SK-N-MC (cell line): ENCODE measurements around the gene ZNF362.

Source experiments
- DNase-seq: peaks from one replicate; pipeline ENCODE4 v3.0.0-alpha.2; 2011; ENCODE audit warnings: low read depth, low spot score
- H3K27ac ChIP-seq: fragments of 200-600 bp; sonication (generic); 2 replicates; pipeline ENCODE4 v1.5.1; 2016; ENCODE audit warnings: mixed run types
- H3K36me3 ChIP-seq: fragments of 200-600 bp; sonication (generic); 2 replicates; pipeline ENCODE4 v1.6.1; 2017; ENCODE audit warnings: antibody characterized with exemption, low read length, mixed read lengths; ENCODE audit not compliant: insufficient read depth
- H3K4me3 ChIP-seq: fragments of 200-600 bp; sonication (generic); 2 replicates; pipeline ENCODE4 v1.5.1; 2016
- H3K9ac ChIP-seq: fragments of 200-600 bp; sonication (generic); 2 replicates; pipeline ENCODE4 v1.8.0; 2017; ENCODE audit warnings: mixed run types, mixed read lengths; ENCODE audit not compliant: insufficient read length
- H3K9me3 ChIP-seq: fragments of 200-600 bp; sonication (generic); 2 replicates; pipeline ENCODE4 v1.6.1; 2017; ENCODE audit warnings: low read depth, mild to moderate bottlenecking, antibody characterized with exemption, low read length, moderate library complexity, mixed read lengths
- EZH2 ChIP-seq: fragments of 200-600 bp; sonication (generic); IDR thresholded peaks from one replicate; pipeline ENCODE4 v1.6.1; 2017; ENCODE audit warnings: antibody characterized with exemption
- FOXP2 ChIP-seq: optimal IDR thresholded peaks from 2 replicates; pipeline ENCODE3; 2011; ENCODE audit warnings: mild to moderate bottlenecking, moderate library complexity; ENCODE audit not compliant: insufficient read depth; ENCODE audit errors: extremely low read length, control extremely low read depth
- POLR2AphosphoS5 ChIP-seq: IDR thresholded peaks from 2 replicates; pipeline ENCODE4 v1.6.1; 2012; ENCODE audit warnings: mild to moderate bottlenecking, low read depth, low read length, borderline replicate concordance

Gene ZNF362

GRCh38 chr1:33312413-33312749 lies 56.1 kb downstream of the ZNF362 start:
- Histone ChIP-seq H3K4me3 (no peak overlapping the region), H3K9ac (no peak overlapping the region), H3K27ac (no peak overlapping the region), H3K36me3 (no peaks in the 10 kb centered on the region), H3K9me3 (no peaks in the 10 kb centered on the region)
- no peak for TF ChIP-seq POLR2AphosphoS5
- no peak for TF ChIP-seq FOXP2
- DNase-seq, result no peak

GRCh38 chr1:33314416-33314815 lies 58.1 kb downstream of the ZNF362 start:
- no peak for TF ChIP-seq EZH2
- TF ChIP-seq POLR2AphosphoS5, result no peak
- TF ChIP-seq FOXP2, result no peak
- no peaks in the 10 kb centered on the region for H3K36me3 ChIP-seq
- no peak overlapping the region for H3K9ac ChIP-seq
- no peak overlapping the region for H3K4me3 ChIP-seq
- DNase-seq, result no peak
- no peaks in the 10 kb centered on the region for H3K9me3 ChIP-seq
- no peak overlapping the region for H3K27ac ChIP-seq

GRCh38 chr1:33316601-33317000 lies 60.3 kb downstream of the ZNF362 start:
- no peak overlapping the region for H3K9ac ChIP-seq
- no peak for TF ChIP-seq EZH2
- TF ChIP-seq FOXP2, result no peak
- TF ChIP-seq POLR2AphosphoS5, result no peak
- H3K36me3 ChIP-seq, result no peaks in the 10 kb centered on the region
- DNase-seq, result no peak
- H3K4me3 ChIP-seq, result no peak overlapping the region
- H3K9me3 ChIP-seq, result no peaks in the 10 kb centered on the region
- no peak overlapping the region for H3K27ac ChIP-seq

- no peak overlapping the region for H3K4me3 ChIP-seq
- TF ChIP-seq EZH2 (no peak), POLR2AphosphoS5 (no peak), FOXP2 (no peak)
- DNase-seq, result no peak
Observed at GRCh38 chr1:33317354-33317753, 61.1 kb downstream of the ZNF362 start.

GRCh38 chr1:33317946-33318345 lies 61.7 kb downstream of the ZNF362 start:
- H3K36me3 ChIP-seq, result peaks cover 1% of the 10 kb centered on the region; the same call in 1 of the 2 replicates
- no peak for TF ChIP-seq EZH2
- no peak for TF ChIP-seq FOXP2
- TF ChIP-seq POLR2AphosphoS5, result no peak
- no peak overlapping the region for H3K4me3 ChIP-seq
- no peak overlapping the region for H3K9ac ChIP-seq
- H3K27ac ChIP-seq, result no peak overlapping the region
- no peak for DNase-seq
- H3K9me3 ChIP-seq, result no peaks in the 10 kb centered on the region

More at GRCh38 chr1:33317354-33317753, 61.1 kb downstream of the ZNF362 start:
- Histone ChIP-seq H3K9me3 (no peaks in the 10 kb centered on the region), H3K36me3 (no peaks in the 10 kb centered on the region), H3K27ac (no peak overlapping the region), H3K9ac (no peak overlapping the region)

GRCh38 chr1:33319186-33319948 lies 63.1 kb downstream of the ZNF362 start:
- no peak for TF ChIP-seq FOXP2
- Histone ChIP-seq H3K9me3 (no peaks in the 10 kb centered on the region), H3K27ac (no peak overlapping the region), H3K4me3 (no peak overlapping the region), H3K36me3 (peaks cover 14% of the 10 kb centered on the region; the same call in 1 of the 2 replicates), H3K9ac (no peak overlapping the region)
- no peak for DNase-seq

GRCh38 chr1:33319949-33320618 lies 63.8 kb downstream of the ZNF362 start:
- DNase-seq, result no peak
- TF ChIP-seq FOXP2 (no peak), EZH2 (no peak), POLR2AphosphoS5 (no peak)
- no peaks in the 10 kb centered on the region for H3K9me3 ChIP-seq
- H3K4me3 ChIP-seq, result no peak overlapping the region
- no peak overlapping the region for H3K9ac ChIP-seq
- H3K27ac ChIP-seq, result no peak overlapping the region
- H3K36me3 ChIP-seq, result peaks cover 21% of the 10 kb centered on the region

GRCh38 chr1:33320619-33321165 lies 64.4 kb downstream of the ZNF362 start, which contains the start of gene A3GALT2:
Gene A3GALT2, minus strand, starts transcription at chr1:33321098. Its CDS starts 0 bp downstream, at chr1:33321098.
- peaks cover 27% of the 10 kb centered on the region for H3K36me3 ChIP-seq
- H3K9ac ChIP-seq, result no peak within 1 kb of the TSS
- no peak for TF ChIP-seq POLR2AphosphoS5
- no peak for TF ChIP-seq FOXP2
- no peak for TF ChIP-seq EZH2
- no peak within 1 kb of the TSS for H3K27ac ChIP-seq
- no peaks in the 10 kb centered on the region for H3K9me3 ChIP-seq
- no peak within 1 kb of the TSS for H3K4me3 ChIP-seq
- no peak for DNase-seq
